ENCODE measurements around the gene ACTL10. TPM values are rescaled to one million over a fixed set of nuclear protein-coding genes. Genes with fewer than 3 reads are reported as not detected.
A peak's percentile ranks its signal among the peaks of the same experiment; 100 is the strongest.

The ACTL10 gene
- total and polyA plus RNA-seq, 2 of the 13 experiments (the other 11 are each of a cell fraction or from before 2014, with no cell fraction given), result not detected

GRCh38 chr20:33674294-33675135 lies 7.8 kb downstream of the ACTL10 start, which contains the start of gene NECAB3 (continued):
- TF ChIP-seq, protein P1, sequence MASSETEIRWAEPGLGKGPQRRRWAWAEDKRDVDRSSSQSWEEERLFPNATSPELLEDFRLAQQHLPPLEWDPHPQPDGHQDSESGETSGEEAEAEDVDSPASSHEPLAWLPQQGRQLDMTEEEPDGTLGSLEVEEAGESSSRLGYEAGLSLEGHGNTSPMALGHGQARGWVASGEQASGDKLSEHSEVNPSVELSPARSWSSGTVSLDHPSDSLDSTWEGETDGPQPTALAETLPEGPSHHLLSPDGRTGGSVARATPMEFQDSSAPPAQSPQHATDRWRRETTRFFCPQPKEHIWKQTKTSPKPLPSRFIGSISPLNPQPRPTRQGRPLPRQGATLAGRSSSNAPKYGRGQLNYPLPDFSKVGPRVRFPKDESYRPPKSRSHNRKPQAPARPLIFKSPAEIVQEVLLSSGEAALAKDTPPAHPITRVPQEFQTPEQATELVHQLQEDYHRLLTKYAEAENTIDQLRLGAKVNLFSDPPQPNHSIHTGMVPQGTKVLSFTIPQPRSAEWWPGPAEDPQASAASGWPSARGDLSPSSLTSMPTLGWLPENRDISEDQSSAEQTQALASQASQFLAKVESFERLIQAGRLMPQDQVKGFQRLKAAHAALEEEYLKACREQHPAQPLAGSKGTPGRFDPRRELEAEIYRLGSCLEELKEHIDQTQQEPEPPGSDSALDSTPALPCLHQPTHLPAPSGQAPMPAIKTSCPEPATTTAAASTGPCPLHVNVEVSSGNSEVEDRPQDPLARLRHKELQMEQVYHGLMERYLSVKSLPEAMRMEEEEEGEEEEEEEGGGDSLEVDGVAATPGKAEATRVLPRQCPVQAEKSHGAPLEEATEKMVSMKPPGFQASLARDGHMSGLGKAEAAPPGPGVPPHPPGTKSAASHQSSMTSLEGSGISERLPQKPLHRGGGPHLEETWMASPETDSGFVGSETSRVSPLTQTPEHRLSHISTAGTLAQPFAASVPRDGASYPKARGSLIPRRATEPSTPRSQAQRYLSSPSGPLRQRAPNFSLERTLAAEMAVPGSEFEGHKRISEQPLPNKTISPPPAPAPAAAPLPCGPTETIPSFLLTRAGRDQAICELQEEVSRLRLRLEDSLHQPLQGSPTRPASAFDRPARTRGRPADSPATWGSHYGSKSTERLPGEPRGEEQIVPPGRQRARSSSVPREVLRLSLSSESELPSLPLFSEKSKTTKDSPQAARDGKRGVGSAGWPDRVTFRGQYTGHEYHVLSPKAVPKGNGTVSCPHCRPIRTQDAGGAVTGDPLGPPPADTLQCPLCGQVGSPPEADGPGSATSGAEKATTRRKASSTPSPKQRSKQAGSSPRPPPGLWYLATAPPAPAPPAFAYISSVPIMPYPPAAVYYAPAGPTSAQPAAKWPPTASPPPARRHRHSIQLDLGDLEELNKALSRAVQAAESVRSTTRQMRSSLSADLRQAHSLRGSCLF (CRISPR knock-in tag; IDR thresholded peaks at IDR 0.05; ENCODE audit: borderline replicate concordance), result peak; percentile 84
- TF ChIP-seq FOXO4 (CRISPR knock-in tag; conservative IDR thresholded peaks at IDR 0.05), result no peak
- TF ChIP-seq KDM5A (IDR thresholded peaks at IDR 0.05; ENCODE audit: borderline replicate concordance, low read length), result no peak
- no peak; the same call in 1 of the 2 replicates for TF ChIP-seq ZNF737 (CRISPR knock-in tag; IDR thresholded peaks at IDR 0.05; ENCODE audit: borderline replicate concordance)
- TF ChIP-seq ASH2L (IDR thresholded peaks at IDR 0.05; ENCODE audit: insufficient read length, low read depth, low read length), result peak; percentile 92
- TF ChIP-seq, protein P2, sequence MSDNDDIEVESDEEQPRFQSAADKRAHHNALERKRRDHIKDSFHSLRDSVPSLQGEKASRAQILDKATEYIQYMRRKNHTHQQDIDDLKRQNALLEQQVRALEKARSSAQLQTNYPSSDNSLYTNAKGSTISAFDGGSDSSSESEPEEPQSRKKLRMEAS (IDR thresholded peaks at IDR 0.05), result peak; percentile 85
- TF ChIP-seq ZNF788 (CRISPR knock-in tag; IDR thresholded peaks at IDR 0.05; ENCODE audit: borderline replicate concordance), result peak; percentile 90
- TF ChIP-seq, protein P3, sequence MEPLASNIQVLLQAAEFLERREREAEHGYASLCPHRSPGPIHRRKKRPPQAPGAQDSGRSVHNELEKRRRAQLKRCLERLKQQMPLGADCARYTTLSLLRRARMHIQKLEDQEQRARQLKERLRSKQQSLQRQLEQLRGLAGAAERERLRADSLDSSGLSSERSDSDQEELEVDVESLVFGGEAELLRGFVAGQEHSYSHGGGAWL (CRISPR knock-in tag; IDR thresholded peaks at IDR 0.05), result 0 out of 2 replicates have a peak, but pooled peaks have one; percentile 52
- no peak for TF ChIP-seq ZNF260 (CRISPR knock-in tag; IDR thresholded peaks at IDR 0.05; ENCODE audit: borderline replicate concordance, low read depth)
- TF ChIP-seq, protein P4, sequence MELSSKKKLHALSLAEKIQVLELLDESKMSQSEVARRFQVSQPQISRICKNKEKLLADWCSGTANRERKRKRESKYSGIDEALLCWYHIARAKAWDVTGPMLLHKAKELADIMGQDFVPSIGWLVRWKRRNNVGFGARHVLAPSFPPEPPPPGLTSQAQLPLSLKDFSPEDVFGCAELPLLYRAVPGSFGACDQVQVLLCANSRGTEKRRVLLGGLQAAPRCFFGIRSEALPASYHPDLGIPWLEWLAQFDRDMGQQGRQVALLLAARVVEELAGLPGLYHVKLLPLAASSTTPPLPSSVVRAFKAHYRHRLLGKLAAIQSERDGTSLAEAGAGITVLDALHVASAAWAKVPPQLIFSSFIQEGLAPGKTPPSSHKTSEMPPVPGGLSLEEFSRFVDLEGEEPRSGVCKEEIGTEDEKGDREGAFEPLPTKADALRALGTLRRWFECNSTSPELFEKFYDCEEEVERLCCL (CRISPR knock-in tag; IDR thresholded peaks at IDR 0.05; ENCODE audit: borderline replicate concordance), result no peak; the same call in 1 of the 2 replicates
- no peak for TF ChIP-seq PAWR (CRISPR knock-in tag; IDR thresholded peaks at IDR 0.05; ENCODE audit: borderline replicate concordance)
- TF ChIP-seq ZNF839 (CRISPR knock-in tag; IDR thresholded peaks at IDR 0.05; ENCODE audit: borderline replicate concordance), result peak; percentile 18; the same call in 1 of the 2 replicates
- TF ChIP-seq GZF1 (CRISPR knock-in tag; IDR thresholded peaks at IDR 0.05), result no peak
- TF ChIP-seq ZNF878 (CRISPR knock-in tag; IDR thresholded peaks at IDR 0.05), result no peak
- 0 out of 2 replicates have a peak, but pooled peaks have one; percentile 55 for TF ChIP-seq GTF3A (CRISPR knock-in tag; conservative IDR thresholded peaks at IDR 0.05)
- TF ChIP-seq, protein P5, sequence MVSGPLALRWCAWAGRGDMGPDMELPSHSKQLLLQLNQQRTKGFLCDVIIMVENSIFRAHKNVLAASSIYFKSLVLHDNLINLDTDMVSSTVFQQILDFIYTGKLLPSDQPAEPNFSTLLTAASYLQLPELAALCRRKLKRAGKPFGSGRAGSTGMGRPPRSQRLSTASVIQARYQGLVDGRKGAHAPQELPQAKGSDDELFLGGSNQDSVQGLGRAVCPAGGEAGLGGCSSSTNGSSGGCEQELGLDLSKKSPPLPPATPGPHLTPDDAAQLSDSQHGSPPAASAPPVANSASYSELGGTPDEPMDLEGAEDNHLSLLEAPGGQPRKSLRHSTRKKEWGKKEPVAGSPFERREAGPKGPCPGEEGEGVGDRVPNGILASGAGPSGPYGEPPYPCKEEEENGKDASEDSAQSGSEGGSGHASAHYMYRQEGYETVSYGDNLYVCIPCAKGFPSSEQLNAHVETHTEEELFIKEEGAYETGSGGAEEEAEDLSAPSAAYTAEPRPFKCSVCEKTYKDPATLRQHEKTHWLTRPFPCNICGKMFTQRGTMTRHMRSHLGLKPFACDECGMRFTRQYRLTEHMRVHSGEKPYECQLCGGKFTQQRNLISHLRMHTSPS (CRISPR knock-in tag; IDR thresholded peaks at IDR 0.05; ENCODE audit: low read depth), result peak; percentile 30; the same call in 1 of the 2 replicates
- no peak for TF ChIP-seq ARNT (IDR thresholded peaks at IDR 0.05)
- TF ChIP-seq TGIF2 (CRISPR knock-in tag; IDR thresholded peaks at IDR 0.05), result peak; percentile 73
